ENCODE results near the gene LPCAT2.

LPCAT2 gene

DNA sequence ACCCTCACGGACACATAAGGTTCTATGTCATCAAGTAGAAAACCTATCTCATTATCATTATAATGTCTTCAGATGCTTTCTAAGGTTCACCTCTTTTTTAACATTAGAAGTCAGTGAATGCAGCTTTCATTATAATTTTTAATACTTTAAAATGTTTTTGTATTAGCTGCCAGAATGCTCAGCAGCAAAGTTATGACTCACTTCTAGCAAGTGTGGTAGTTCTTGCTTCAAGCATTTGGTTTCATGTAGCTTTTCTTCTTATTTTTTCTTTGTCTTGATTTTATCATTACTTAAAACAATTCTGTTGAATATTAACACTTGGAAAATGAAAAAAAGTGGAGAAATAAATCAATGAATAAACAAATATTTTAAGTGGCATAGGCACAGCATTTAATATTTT, 23.4 kb downstream of the LPCAT2 start:
- Histone ChIP-seq H3K27me3 (no peaks in the 10 kb centered on the region), H3K36me3 (peaks cover 68% of the 10 kb centered on the region), H3K4me3 (ENCODE audit: low read depth, low read length) (no peak overlapping the region), H3K4me1 (peaks cover 6% of the 10 kb centered on the region; the same call in 1 of the 2 replicates), H3K9me3 (no peaks in the 10 kb centered on the region)
- DNase-seq, result no peak
- TF ChIP-seq, protein P1, sequence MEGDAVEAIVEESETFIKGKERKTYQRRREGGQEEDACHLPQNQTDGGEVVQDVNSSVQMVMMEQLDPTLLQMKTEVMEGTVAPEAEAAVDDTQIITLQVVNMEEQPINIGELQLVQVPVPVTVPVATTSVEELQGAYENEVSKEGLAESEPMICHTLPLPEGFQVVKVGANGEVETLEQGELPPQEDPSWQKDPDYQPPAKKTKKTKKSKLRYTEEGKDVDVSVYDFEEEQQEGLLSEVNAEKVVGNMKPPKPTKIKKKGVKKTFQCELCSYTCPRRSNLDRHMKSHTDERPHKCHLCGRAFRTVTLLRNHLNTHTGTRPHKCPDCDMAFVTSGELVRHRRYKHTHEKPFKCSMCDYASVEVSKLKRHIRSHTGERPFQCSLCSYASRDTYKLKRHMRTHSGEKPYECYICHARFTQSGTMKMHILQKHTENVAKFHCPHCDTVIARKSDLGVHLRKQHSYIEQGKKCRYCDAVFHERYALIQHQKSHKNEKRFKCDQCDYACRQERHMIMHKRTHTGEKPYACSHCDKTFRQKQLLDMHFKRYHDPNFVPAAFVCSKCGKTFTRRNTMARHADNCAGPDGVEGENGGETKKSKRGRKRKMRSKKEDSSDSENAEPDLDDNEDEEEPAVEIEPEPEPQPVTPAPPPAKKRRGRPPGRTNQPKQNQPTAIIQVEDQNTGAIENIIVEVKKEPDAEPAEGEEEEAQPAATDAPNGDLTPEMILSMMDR (IDR thresholded peaks at IDR 0.05; ENCODE audit: low read depth, low read length), result no peak

GRCh38 chr16:55534756-55535155, 25.9 kb downstream of the LPCAT2 start:
- no peak for DNase-seq
- Histone ChIP-seq H3K36me3 (peaks cover 70% of the 10 kb centered on the region), H3K27me3 (no peaks in the 10 kb centered on the region), H3K4me3 (ENCODE audit: low read depth, low read length) (no peak overlapping the region), H3K9me3 (no peaks in the 10 kb centered on the region), H3K4me1 (peaks cover 6% of the 10 kb centered on the region; the same call in 1 of the 2 replicates)
- TF ChIP-seq, protein P1 (IDR thresholded peaks at IDR 0.05; ENCODE audit: low read depth, low read length), result no peak

DNA sequence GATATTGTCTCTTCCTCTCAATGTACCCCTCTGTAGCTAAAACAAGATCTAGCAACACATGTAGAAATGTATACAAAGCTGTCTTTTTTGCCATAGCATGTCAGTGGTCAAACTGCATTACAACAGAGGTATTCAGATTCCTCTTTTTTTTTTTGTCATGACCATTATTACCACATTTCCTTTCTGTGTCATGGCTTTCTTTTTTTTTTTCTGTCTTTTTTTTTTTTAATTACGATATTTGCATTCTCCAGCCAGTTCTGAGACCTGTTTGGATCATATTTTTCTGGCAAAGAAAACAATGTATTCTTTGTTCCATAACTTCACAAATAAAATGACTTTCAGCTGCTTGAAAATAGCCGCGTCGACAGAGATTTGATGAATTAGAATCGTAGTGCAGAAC, 30.2 kb downstream of the LPCAT2 start:
- peaks cover 46% of the 10 kb centered on the region for H3K36me3 ChIP-seq
- no peak overlapping the region for H3K4me3 ChIP-seq (ENCODE audit: low read depth, low read length)
- H3K27me3 ChIP-seq, result no peaks in the 10 kb centered on the region
- H3K9me3 ChIP-seq, result no peaks in the 10 kb centered on the region
- H3K4me1 ChIP-seq, result peaks cover 19% of the 10 kb centered on the region
- TF ChIP-seq, protein P1 (IDR thresholded peaks at IDR 0.05; ENCODE audit: low read depth, low read length), result no peak
- no peak for DNase-seq

GRCh38 chr16:55539488-55539887, 30.6 kb downstream of the LPCAT2 start:
- Histone ChIP-seq H3K36me3 (peaks cover 44% of the 10 kb centered on the region), H3K27me3 (no peaks in the 10 kb centered on the region), H3K9me3 (no peaks in the 10 kb centered on the region), H3K4me3 (ENCODE audit: low read depth, low read length) (no peak overlapping the region), H3K4me1 (peaks cover 19% of the 10 kb centered on the region)
- TF ChIP-seq, protein P1 (IDR thresholded peaks at IDR 0.05; ENCODE audit: low read depth, low read length), result no peak
- no peak for DNase-seq

DNA sequence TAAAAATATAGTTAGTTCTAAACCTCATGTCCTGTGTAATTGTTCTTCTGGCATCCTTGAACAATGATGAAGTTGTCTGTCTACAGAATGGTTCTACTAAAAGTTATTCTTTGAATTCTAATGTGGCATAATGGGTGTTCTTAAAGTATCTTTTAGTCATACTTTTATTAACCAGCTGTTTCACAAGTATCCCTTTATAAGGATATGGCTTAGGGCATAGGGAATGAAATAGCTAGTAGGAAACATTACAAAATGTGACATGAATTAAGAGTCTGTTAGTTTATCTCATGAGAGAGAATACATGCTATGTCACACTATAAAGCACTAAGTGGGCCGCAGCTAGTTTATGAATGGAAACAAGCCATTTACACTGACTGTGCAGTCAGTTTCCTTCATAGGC, 31.3 kb downstream of the LPCAT2 start:
- no peak for DNase-seq
- peaks cover 19% of the 10 kb centered on the region for H3K4me1 ChIP-seq

DNA sequence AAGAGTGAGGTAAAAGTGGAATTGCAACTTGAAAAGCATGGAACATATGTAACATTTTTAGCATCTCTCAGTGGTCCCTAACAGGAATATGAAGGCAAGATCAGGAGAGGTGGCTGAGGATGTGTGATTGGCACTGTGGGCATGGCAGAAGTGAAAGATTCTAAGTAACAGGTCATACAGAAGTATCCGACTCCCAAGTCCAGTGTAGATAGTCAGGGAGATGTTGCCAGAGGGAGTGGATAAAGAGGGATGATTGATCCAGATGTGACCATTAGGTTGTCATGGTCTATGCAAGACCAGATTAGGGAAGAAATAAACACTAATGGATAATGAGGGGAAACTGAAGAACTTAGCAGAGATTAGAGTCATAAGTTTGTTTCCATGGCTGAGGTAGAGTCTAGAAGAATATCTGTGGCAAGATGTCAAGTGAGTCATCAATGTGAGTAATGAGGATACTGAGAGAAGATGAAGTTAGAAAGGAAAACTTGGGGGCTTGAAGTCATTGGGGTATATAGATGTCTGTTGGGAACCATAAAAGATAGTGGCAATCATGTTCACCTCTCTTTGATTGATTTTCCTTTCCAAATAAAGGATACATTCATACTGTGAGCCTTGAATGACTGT, 33.7 kb downstream of the LPCAT2 start:
- TF ChIP-seq, protein P1 (IDR thresholded peaks at IDR 0.05; ENCODE audit: low read depth, low read length), result no peak
- Histone ChIP-seq H3K27me3 (no peaks in the 10 kb centered on the region), H3K4me1 (peaks cover 19% of the 10 kb centered on the region), H3K36me3 (peaks cover 26% of the 10 kb centered on the region), H3K4me3 (ENCODE audit: low read depth, low read length) (no peak overlapping the region), H3K9me3 (no peaks in the 10 kb centered on the region)
- DNase-seq, result no peak

More for the DNA sequence above, 31.3 kb downstream of the LPCAT2 start:
- Histone ChIP-seq H3K4me3 (ENCODE audit: low read depth, low read length) (no peak overlapping the region), H3K36me3 (peaks cover 36% of the 10 kb centered on the region), H3K9me3 (no peaks in the 10 kb centered on the region), H3K27me3 (no peaks in the 10 kb centered on the region)
- TF ChIP-seq, protein P1 (IDR thresholded peaks at IDR 0.05; ENCODE audit: low read depth, low read length), result no peak

Measured in BE2C (cell line).